Vagina (tissue), 2 donors: ENCODE data around the gene PHF23.

Experiments used
- CTCF ChIP-seq, 3 experiments: fragments of 450-650 bp in 2 of 3; fragments of 200-600 bp in 1 of 3; sonication (generic) in 1 of 3; IDR thresholded peaks; one replicate each; pipeline ENCODE4 v1.5.1; 2017 to 2019; ENCODE audit warnings: antibody characterized with exemption in 3 of 3, mild to moderate bottlenecking in 2 of 3, moderate library complexity in 2 of 3
- POLR2A ChIP-seq, 2 donors: fragments of 450-650 bp; IDR thresholded peaks; one replicate each; pipeline ENCODE4 v1.6.1; 2017; ENCODE audit warnings: antibody characterized with exemption in 2 of 2, mild to moderate bottlenecking in 2 of 2, moderate library complexity in 2 of 2
- POLR2AphosphoS5 ChIP-seq, 2 donors: sonication (generic); formaldehyde crosslinking; IDR thresholded peaks; one replicate each; pipeline ENCODE4 v1.9.0; 2017; ENCODE audit warnings: antibody characterized with exemption in 2 of 2, mild to moderate bottlenecking in 2 of 2, low read depth in 1 of 2; ENCODE audit not compliant: insufficient read depth in 1 of 2

- TF ChIP-seq CTCF (IDR thresholded peaks at IDR 0.05) (no peak), POLR2A (IDR thresholded peaks at IDR 0.05) (no peak), POLR2AphosphoS5 (IDR thresholded peaks at IDR 0.05; ENCODE audit: insufficient read depth in 1 of 2, low read depth in 1 of 2) (no peak)
Observed at GRCh38 chr17:7186241-7186640, 53.0 kb downstream of the PHF23 start.
